HepG2 (cell line): ENCODE data around the gene SSC5D. TPM values are rescaled to one million over a fixed set of nuclear protein-coding genes. Genes with fewer than 3 reads are reported as not detected.

Experiments
- ASH2L ChIP-seq: fragments of 300-600, 200-600 bp; sonication (generic); IDR thresholded peaks from 2 replicates; pipeline ENCODE4 v1.7.0; 2017; ENCODE audit warnings: low read depth, mild to moderate bottlenecking, moderate library complexity, mixed read lengths, low read length; ENCODE audit not compliant: insufficient read length
- CEBPB ChIP-seq: IDR thresholded peaks from 2 replicates; pipeline ENCODE4 v1.6.1; 2011; ENCODE audit warnings: low read depth, low read length, improper control_type of control experiment, borderline replicate concordance
- CEBPG ChIP-seq: IDR thresholded peaks from 2 replicates; pipeline ENCODE4 v1.6.1; 2016
- ESRRA ChIP-seq: sonication (generic); formaldehyde crosslinking; IDR thresholded peaks from 2 replicates; pipeline ENCODE4 v1.5.1; 2020; ENCODE audit warnings: mild to moderate bottlenecking, low read depth, missing genetic modification reagents
- FOXA3 ChIP-seq: IDR thresholded peaks from 2 replicates; pipeline ENCODE4 v1.6.1; 2016; ENCODE audit warnings: missing genetic modification reagents, missing compliant biosample characterization
- GATAD2A ChIP-seq: IDR thresholded peaks from 2 replicates; pipeline ENCODE4 v1.6.1; 2016
- JDP2 ChIP-seq: sonication (generic); formaldehyde crosslinking; IDR thresholded peaks from 2 replicates; pipeline ENCODE4 v1.8.1; 2022; ENCODE audit warnings: missing genetic modification reagents, borderline replicate concordance
- KDM2A ChIP-seq: sonication (generic); formaldehyde crosslinking; IDR thresholded peaks from 2 replicates; pipeline ENCODE4 v1.4.0; 2020; ENCODE audit warnings: low read depth, missing genetic modification reagents, borderline replicate concordance
- MED1 ChIP-seq: sonication (generic); formaldehyde crosslinking; IDR thresholded peaks from 2 replicates; pipeline ENCODE4 v1.4.0; 2020; ENCODE audit warnings: missing genetic modification reagents
- NCOA2 ChIP-seq: sonication (generic); formaldehyde crosslinking; IDR thresholded peaks from 2 replicates; pipeline ENCODE4 v1.8.0; 2022; ENCODE audit warnings: inconsistent platforms
- NFYB ChIP-seq: sonication (generic); formaldehyde crosslinking; IDR thresholded peaks from 2 replicates; pipeline ENCODE4 v1.4.0; 2020; ENCODE audit warnings: missing genetic modification reagents
- PCBP2 ChIP-seq: fragments of 200-400 bp; formaldehyde crosslinking; optimal IDR thresholded peaks from 2 replicates; pipeline ENCODE3; 2018; ENCODE audit warnings: low read length, low read depth; ENCODE audit not compliant: poor library complexity, severe bottlenecking
- PHF21A ChIP-seq: sonication (generic); formaldehyde crosslinking; IDR thresholded peaks from 2 replicates; pipeline ENCODE4 v1.5.0; 2020; ENCODE audit warnings: mild to moderate bottlenecking, missing genetic modification reagents
- RARG ChIP-seq: sonication (generic); formaldehyde crosslinking; IDR thresholded peaks from 2 replicates; pipeline ENCODE4 v1.4.0; 2020; ENCODE audit warnings: low read depth, mild to moderate bottlenecking, missing genetic modification reagents
- RCOR2 ChIP-seq: IDR thresholded peaks from 2 replicates; pipeline ENCODE4 v1.6.1; 2016; ENCODE audit warnings: missing biosample characterization, missing genetic modification reagents
- SAP130 ChIP-seq: IDR thresholded peaks from 2 replicates; pipeline ENCODE4 v1.6.1; 2016; ENCODE audit warnings: low read depth
- SRF ChIP-seq: IDR thresholded peaks from 2 replicates; pipeline ENCODE4 v1.6.1; 2011; ENCODE audit warnings: mild to moderate bottlenecking, low read depth, low read length, moderate library complexity
- ZFX ChIP-seq: sonication (generic); formaldehyde crosslinking; IDR thresholded peaks from 2 replicates; pipeline ENCODE4 v1.4.0; 2020; ENCODE audit warnings: mild to moderate bottlenecking, low read depth, missing genetic modification reagents, moderate library complexity
- ZNF589 ChIP-seq: sonication (generic); formaldehyde crosslinking; conservative IDR thresholded peaks from 2 replicates; pipeline ENCODE4 v1.8.0; 2022; ENCODE audit warnings: mild to moderate bottlenecking, moderate library complexity, missing genetic modification reagents
- ZNF629 ChIP-seq: sonication (generic); formaldehyde crosslinking; conservative IDR thresholded peaks from 2 replicates; pipeline ENCODE4 v1.5.0; 2020; ENCODE audit warnings: missing genetic modification reagents
- ZNF792 ChIP-seq: IDR thresholded peaks from 2 replicates; pipeline ENCODE4 v1.6.1; 2016
- polyA plus RNA-seq, 8 experiments: library from polyadenylated mRNA; depleted of rRNA in 3 of 8; stranded (reverse) in 7 of 8; unstranded in 1 of 8; fragments of >200 nt; fragmentation: Illumina TruSeq in 4 of 8; extraction: Trizol in 4 of 8; gene quantifications; 2 replicates each; pipeline versions ENCODE4 v1.2.1 to v1.2.3, GENCODE V29; 2011 to 2016; ENCODE audit warnings: low read depth in 4 of 8, missing spikeins in 1 of 8, mixed read lengths in 1 of 8; ENCODE audit not compliant: insufficient read depth in 1 of 8
- total RNA-seq, 5 experiments: library from RNA; depleted of rRNA; stranded (reverse); fragments of >200 nt; fragmentation: Illumina TruSeq; extraction: Trizol; gene quantifications; 2 replicates each; pipeline ENCODE4 v1.2.3, GENCODE V29; 2016; ENCODE audit warnings: low read depth in 1 of 5
- TF ChIP-seq, protein P1 (sequence below): sonication (generic); formaldehyde crosslinking; conservative IDR thresholded peaks from 2 replicates; pipeline ENCODE4 v1.4.0; 2020; ENCODE audit warnings: mild to moderate bottlenecking, missing genetic modification reagents, moderate library complexity
- TF ChIP-seq, protein P2 (sequence below): IDR thresholded peaks from 2 replicates; pipeline ENCODE4 v1.4.0; 2020; ENCODE audit warnings: mild to moderate bottlenecking, missing genetic modification reagents

The SSC5D gene
- total and polyA plus RNA-seq, 2 of the 13 experiments (the other 11 are each of a cell fraction or from before 2014, with no cell fraction given): not detected

DNA sequence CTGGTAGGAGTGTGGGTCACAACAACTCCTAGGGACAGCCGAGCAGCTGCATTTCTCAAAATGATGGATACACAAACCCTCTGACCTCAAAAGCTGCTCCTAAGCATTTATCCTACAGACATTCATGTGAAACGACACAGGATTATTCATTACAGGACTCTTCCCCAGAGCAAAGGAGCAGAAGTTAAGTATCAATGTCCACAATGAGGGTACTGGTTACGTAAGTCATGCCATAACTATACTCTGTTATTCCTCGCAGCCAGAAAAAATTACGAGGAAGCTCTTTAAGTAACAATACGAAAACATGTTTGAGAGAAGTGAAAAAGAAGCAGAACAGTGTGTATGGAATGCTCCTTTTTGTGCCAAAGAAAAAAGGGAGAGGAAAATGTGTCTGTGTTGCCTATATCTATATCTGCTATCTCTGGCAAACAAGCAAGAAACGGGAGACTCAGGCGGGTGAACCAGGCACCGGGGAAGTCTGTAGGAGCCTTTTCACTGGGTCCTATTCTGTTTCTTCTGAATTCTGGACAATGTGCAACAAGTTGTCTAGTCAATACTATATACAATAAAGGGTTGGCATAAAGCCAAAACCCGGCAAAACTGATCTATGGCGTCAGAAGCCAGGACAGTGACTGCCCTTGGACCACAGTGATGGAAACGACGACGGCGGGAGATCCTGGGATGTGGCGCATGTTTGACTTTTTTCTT lies 28.1 kb upstream of the SSC5D start (continued):
- peak; percentile 28 for TF ChIP-seq MED1
- TF ChIP-seq PCBP2: no peak
- peak; percentile 58 for TF ChIP-seq PHF21A
- TF ChIP-seq ZNF792: no peak
- 0 out of 2 replicates have a peak, but pooled peaks have one; percentile 24 for TF ChIP-seq KDM2A
- TF ChIP-seq CEBPG (CRISPR knock-in tag): peak; percentile 70
- TF ChIP-seq ASH2L: peak; percentile 9
- TF ChIP-seq, protein P1, sequence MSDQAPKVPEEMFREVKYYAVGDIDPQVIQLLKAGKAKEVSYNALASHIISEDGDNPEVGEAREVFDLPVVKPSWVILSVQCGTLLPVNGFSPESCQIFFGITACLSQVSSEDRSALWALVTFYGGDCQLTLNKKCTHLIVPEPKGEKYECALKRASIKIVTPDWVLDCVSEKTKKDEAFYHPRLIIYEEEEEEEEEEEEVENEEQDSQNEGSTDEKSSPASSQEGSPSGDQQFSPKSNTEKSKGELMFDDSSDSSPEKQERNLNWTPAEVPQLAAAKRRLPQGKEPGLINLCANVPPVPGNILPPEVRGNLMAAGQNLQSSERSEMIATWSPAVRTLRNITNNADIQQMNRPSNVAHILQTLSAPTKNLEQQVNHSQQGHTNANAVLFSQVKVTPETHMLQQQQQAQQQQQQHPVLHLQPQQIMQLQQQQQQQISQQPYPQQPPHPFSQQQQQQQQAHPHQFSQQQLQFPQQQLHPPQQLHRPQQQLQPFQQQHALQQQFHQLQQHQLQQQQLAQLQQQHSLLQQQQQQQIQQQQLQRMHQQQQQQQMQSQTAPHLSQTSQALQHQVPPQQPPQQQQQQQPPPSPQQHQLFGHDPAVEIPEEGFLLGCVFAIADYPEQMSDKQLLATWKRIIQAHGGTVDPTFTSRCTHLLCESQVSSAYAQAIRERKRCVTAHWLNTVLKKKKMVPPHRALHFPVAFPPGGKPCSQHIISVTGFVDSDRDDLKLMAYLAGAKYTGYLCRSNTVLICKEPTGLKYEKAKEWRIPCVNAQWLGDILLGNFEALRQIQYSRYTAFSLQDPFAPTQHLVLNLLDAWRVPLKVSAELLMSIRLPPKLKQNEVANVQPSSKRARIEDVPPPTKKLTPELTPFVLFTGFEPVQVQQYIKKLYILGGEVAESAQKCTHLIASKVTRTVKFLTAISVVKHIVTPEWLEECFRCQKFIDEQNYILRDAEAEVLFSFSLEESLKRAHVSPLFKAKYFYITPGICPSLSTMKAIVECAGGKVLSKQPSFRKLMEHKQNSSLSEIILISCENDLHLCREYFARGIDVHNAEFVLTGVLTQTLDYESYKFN: 0 out of 2 replicates have a peak, but pooled peaks have one; percentile 12
- peak; percentile 19; the same call in 1 of the 2 replicates for TF ChIP-seq ZNF629 (CRISPR knock-in tag)
- TF ChIP-seq SAP130 (CRISPR knock-in tag): peak; percentile 43
- 0 out of 2 replicates have a peak, but pooled peaks have one; percentile 44 for TF ChIP-seq ZFX (CRISPR knock-in tag)
- TF ChIP-seq NCOA2: 0 out of 2 replicates have a peak, but pooled peaks have one; percentile 23
- peak; percentile 34; the same call in 1 of the 2 replicates for TF ChIP-seq FOXA3 (CRISPR knock-in tag)
- TF ChIP-seq ZNF589 (CRISPR knock-in tag): no peak
- TF ChIP-seq RCOR2: 0 out of 2 replicates have a peak, but pooled peaks have one; percentile 19
- no peak for TF ChIP-seq JDP2
- TF ChIP-seq RARG (CRISPR knock-in tag): 0 out of 2 replicates have a peak, but pooled peaks have one; percentile 85
- peak; percentile 29; the same call in 1 of the 2 replicates for TF ChIP-seq ESRRA (CRISPR knock-in tag)
- peak; percentile 53 for TF ChIP-seq GATAD2A
- no peak for TF ChIP-seq NFYB (CRISPR knock-in tag)
- no peak for TF ChIP-seq SRF
- TF ChIP-seq, protein P2, sequence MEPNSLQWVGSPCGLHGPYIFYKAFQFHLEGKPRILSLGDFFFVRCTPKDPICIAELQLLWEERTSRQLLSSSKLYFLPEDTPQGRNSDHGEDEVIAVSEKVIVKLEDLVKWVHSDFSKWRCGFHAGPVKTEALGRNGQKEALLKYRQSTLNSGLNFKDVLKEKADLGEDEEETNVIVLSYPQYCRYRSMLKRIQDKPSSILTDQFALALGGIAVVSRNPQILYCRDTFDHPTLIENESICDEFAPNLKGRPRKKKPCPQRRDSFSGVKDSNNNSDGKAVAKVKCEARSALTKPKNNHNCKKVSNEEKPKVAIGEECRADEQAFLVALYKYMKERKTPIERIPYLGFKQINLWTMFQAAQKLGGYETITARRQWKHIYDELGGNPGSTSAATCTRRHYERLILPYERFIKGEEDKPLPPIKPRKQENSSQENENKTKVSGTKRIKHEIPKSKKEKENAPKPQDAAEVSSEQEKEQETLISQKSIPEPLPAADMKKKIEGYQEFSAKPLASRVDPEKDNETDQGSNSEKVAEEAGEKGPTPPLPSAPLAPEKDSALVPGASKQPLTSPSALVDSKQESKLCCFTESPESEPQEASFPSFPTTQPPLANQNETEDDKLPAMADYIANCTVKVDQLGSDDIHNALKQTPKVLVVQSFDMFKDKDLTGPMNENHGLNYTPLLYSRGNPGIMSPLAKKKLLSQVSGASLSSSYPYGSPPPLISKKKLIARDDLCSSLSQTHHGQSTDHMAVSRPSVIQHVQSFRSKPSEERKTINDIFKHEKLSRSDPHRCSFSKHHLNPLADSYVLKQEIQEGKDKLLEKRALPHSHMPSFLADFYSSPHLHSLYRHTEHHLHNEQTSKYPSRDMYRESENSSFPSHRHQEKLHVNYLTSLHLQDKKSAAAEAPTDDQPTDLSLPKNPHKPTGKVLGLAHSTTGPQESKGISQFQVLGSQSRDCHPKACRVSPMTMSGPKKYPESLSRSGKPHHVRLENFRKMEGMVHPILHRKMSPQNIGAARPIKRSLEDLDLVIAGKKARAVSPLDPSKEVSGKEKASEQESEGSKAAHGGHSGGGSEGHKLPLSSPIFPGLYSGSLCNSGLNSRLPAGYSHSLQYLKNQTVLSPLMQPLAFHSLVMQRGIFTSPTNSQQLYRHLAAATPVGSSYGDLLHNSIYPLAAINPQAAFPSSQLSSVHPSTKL (CRISPR knock-in tag): peak; percentile 33
- TF ChIP-seq CEBPB: no peak; the same call in 1 of the 2 replicates
